HG03095 (cell line): ENCODE measurements around the gene PRAMEF2.
"Not testable (repeated sequence)": the region's sequence is repeated elsewhere in the genome, so short reads cannot be mapped to it uniquely, and the experiment has no call there.

ENCODE experiments used
- ATAC-seq: cut with Tn5 transposase; IDR thresholded peaks from one replicate; pipeline ENCODE4 v1.9.1; 2021; ENCODE audit warnings: moderate library complexity; ENCODE audit not compliant: unreplicated experiment

The PRAMEF2 gene

GRCh38 chr1:12856786-12857185, at the start of gene PRAMEF2:
Gene PRAMEF2 (plus strand): TSS chr1:12857086. CDS start chr1:12859010, 1,924 bp downstream.
- not testable (repeated sequence) for ATAC-seq

GRCh38 chr1:12809933-12810332, 47.0 kb upstream of the PRAMEF2 start:
- no peak for ATAC-seq

- no peak for ATAC-seq
These were observed 46.0 kb upstream of the PRAMEF2 start for GRCh38 chr1:12810691-12811408.

GRCh38 chr1:12811409-12811784, 45.5 kb upstream of the PRAMEF2 start:
- ATAC-seq: no peak

GRCh38 chr1:12819061-12819460, 37.8 kb upstream of the PRAMEF2 start:
- not testable (repeated sequence) for ATAC-seq

GRCh38 chr1:12831310-12831709, 25.6 kb upstream of the PRAMEF2 start, which contains the start of gene PRAMEF11:
Gene PRAMEF11 (minus strand): TSS chr1:12831410. CDS start chr1:12828789, 2,621 bp downstream.
- ATAC-seq: not testable (repeated sequence)

- ATAC-seq: not testable (repeated sequence)
These were observed 23.6 kb upstream of the PRAMEF2 start for GRCh38 chr1:12833251-12833650.

GRCh38 chr1:12848620-12849019, 8.3 kb upstream of the PRAMEF2 start, which contains the start of gene HNRNPCL1:
Gene HNRNPCL1 (minus strand): TSS chr1:12848720. CDS start chr1:12848289, 431 bp downstream.
- ATAC-seq: not testable (repeated sequence)

- ATAC-seq: no peak
These were observed 5.1 kb upstream of the PRAMEF2 start for GRCh38 chr1:12851779-12852178.

GRCh38 chr1:12863131-12863880, 6.4 kb downstream of the PRAMEF2 start:
- not testable (repeated sequence) for ATAC-seq

GRCh38 chr1:12878453-12878852, 21.6 kb downstream of the PRAMEF2 start:
- not testable (repeated sequence) for ATAC-seq

GRCh38 chr1:12886101-12886500, 29.2 kb downstream of the PRAMEF2 start, which contains the start of gene PRAMEF4:
Gene PRAMEF4 (minus strand): TSS chr1:12886201. CDS start chr1:12883394, 2,807 bp downstream.
- not testable (repeated sequence) for ATAC-seq

- not testable (repeated sequence) for ATAC-seq
These were observed 41.3 kb downstream of the PRAMEF2 start, which contains the start of gene PRAMEF10 for GRCh38 chr1:12898170-12898569. Gene PRAMEF10 (minus strand): TSS chr1:12898270. CDS start chr1:12895847, 2,423 bp downstream.

GRCh38 chr1:12899186-12899585, 42.3 kb downstream of the PRAMEF2 start:
- not testable (repeated sequence) for ATAC-seq

- not testable (repeated sequence) for ATAC-seq
These were observed 47.1 kb downstream of the PRAMEF2 start for GRCh38 chr1:12903793-12904572.
